Activated CD8-positive, alpha-beta memory T cell treated with anti-CD3 and anti-CD28 coated beads, Interleukin-2, amount 50 U/mL, for 24 hours (primary cell): ENCODE measurements around the gene NSL1.

ENCODE experiments used
- DNase-seq: peaks from one replicate; pipeline ENCODE4 v3.0.0-alpha.2; 2020; ENCODE audit errors: extremely low read depth

The NSL1 gene

DNA sequence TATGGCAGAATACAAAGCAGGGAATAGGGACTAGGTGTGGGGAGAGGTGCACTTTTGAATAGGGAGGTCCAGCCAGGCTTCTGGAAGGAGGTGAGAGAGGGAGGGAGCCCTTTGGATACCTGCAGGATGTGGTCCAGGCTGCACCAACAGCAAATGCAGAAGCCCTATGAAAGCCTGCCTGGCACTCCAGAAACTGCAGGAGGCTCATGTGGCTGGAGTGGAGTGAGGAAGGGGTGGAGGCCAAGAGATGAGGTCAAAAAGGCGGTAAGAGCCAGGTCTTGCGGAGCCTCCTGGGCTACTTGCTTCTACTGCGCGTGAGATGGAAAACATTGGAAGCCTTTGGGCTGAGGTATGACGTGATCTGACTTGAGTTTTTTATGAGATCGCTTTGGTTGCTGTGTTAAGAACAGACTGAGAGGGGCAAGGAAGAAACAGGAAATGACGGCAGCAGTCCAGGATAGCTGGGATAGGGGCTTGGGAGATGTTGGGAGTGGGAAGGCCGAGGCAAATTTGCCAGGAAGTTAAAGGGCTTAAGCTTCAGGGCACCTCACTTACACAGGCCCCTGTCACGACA, 87.5 kb downstream of the NSL1 start:
- DNase-seq: no peak

DNA sequence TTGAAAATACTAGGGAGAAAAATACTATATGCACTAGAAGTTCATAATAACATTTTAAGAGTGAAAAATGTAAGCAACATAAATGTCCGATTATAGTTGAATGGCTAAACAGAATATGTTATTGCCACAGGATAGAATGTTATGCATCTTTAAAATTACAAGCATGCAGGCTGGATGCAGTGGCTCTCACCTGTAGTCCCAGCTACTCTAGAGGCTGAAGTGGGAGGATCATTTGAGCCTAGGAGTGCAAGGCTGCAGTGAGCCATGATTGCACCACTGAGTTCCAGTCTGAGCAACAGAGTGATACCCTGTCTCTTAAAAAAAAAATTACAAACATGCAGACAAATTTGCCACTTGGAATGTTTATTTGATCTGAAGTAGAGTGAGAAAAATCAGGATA, 88.9 kb downstream of the NSL1 start:
- no peak for DNase-seq

DNA sequence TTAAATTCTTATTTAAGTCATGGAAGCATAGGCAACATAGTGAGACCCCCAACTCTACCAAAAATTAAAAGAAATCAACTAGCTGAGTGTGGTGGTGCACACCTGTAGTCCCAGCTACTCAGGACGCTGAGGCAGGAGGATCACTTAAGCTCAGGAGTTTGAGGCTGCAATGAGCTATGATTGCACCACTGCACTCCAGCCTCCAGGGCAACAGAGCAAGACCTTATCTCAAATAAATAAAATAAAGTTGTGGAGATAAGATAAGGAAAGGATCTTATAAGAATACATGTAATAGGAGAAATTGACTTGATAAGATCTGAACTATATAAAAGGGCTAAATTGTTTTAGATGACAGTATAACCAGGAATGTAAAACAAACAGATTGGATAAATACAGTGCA, 89.7 kb downstream of the NSL1 start:
- DNase-seq: no peak

DNA sequence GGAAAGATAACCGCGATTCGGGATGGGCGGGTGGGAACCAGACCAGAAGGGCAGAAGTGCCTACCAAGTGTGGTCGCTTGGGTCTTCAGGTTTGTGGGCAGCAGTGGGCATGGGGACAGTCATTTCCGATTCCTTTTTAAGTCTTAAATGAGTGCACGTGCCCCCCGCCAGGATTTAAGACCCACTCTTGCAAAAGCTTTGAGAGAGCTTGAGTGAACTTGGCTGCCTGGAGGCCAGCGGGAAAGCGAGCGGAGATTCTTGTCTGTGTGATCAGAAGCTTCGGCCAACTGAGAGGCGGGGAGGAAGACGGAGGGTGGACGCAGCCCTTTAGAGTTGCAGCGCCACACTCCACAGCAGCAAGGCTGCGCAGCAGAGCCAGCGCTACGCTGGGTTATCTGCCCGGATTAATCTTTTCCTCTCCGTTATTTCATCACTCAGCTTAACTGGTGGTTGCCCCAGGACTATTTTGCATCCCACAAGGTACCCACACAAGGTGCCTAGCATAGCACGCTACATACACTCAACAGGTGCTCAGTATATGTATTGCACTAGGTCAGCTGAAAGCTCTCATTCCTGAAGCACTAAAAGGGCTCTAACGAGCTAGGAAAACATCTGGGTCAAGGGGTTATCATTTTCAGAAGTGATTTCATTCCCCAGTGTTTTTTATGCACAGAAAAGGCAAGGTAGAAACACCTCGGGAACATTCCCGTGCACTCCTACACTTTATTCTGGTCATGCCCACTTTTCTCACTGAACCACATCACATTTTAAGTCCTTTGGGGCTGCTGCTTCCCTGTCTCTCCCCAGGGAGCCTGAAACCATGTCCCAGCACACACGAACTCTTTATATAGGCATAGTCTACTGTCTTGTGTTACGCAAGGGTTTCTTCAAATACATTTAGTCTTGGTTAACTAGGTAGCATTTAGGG, 90.4 kb downstream of the NSL1 start:
- DNase-seq: no peak

DNA sequence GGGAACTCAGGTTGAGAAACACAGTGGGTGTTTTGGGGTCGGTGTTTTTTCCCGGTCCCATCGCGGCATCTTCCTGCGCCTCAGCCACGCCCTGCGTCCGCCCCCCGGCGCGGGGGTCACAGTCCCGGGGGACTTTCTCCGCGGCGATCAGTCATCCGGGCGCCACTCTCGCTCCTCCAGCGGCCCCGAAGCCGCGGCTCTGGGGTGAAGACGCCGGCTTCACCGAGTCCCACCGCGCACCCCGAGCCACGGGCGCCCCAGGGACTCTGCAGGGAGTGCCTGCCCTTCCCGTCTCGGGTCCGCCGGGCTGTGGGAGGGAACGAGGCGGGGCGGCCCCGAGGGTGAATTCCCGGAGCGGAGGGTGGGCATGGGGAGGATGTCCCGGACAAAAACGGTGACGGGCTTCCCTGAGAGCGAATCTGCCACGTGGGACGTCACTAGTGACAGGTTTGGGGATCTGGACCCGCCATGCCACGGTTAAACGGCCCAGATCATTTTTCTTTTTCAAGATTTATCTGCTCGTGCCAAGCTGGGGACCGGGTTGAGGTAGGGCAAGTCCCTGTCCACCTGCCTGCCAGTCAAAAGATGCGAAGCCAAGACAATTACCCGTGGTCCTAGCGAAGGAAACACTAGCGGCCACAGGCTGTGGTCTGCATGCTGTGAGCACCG, 91.2 kb downstream of the NSL1 start:
- no peak for DNase-seq

DNA sequence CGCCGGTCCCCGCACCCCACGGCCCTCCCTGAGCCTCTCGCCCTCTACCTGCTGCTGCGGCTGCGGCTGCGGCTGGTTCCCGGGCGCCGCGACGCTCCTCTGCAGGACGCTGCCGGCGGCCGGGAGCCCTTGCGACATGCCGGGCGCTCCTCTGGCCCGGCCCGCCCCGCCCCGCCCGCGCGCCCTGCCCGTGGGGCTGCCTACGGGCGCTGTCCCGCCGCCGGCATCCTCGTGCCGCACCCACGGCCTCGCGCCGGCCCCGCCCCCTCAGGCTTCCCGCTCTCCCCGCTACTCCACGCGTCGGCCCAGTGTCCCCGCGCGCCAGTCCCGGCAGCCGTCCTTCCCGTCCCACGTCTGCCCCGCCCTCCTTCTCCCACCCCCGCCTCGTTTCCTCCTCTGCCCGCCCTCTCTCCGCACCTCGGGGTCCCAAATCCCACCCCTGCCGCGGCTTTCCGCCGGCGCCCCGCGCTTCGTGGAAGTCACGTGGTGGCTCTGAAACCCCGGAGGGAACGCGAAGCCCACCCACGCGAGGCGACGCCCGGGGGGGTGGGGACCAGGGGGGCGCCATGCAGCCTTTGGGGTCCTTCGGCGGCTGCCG, 91.9 kb downstream of the NSL1 start, which contains the start of gene BATF3:
Gene BATF3 (minus strand): TSS at position 216 of the 598 bp plus-strand sequence. CDS start 78 bp downstream, at position 138.
- DNase-seq: no peak

DNA sequence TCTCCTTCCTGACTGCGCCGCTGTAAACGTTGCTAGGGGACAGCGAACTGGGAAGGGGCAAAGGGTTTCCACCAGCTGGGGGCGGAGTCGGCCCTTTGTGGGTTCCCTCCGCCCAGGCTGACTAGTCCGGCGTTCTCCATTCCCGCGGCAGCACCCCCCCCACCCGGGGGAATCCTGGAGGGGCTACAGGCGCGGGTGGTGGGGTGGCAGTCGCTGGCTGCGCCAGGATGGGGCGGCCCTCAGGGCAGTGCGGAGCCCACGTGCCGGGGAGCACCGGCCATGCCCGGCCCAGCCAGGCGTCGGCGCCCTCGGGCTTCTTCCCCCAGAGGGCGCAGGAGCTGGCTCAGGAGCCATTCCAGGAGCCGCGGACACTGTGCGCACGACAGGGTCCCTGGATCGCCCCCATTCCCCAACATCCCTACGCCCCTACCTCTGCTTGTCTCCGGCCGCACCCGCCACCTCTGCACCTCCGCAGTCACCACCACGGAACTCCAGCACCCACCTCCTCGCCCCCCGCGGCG, 92.4 kb downstream of the NSL1 start:
- DNase-seq: no peak

DNA sequence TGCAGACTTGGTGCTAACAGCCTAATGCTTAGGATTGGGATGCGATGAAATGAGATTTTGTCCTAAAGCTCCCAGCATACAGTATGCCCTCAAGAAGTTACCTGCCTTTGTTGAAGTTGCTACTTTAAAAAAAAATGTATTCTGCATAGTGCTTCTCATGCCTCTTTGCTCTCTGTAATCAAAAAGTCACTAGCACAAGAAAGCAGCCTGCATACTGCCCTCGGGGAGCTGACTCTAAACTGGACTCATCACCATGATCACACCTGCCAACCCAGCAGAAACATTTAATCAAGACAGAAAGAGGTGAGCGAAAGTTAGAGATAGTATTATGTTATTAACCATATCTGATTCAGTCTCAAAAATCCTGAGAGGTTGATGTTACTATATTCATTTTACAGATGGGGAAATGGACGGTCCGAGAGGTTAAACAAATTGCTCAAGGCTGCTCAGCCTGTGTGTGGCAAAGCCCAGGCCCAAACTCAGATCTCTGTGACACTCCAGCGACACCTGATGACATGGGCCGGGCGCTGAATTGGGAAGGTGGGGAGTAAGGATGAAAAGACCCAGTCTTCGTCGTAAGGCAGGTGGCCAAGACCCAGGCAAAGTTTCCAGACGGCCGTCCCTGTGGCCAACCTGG, 93.0 kb downstream of the NSL1 start:
- DNase-seq: no peak

DNA sequence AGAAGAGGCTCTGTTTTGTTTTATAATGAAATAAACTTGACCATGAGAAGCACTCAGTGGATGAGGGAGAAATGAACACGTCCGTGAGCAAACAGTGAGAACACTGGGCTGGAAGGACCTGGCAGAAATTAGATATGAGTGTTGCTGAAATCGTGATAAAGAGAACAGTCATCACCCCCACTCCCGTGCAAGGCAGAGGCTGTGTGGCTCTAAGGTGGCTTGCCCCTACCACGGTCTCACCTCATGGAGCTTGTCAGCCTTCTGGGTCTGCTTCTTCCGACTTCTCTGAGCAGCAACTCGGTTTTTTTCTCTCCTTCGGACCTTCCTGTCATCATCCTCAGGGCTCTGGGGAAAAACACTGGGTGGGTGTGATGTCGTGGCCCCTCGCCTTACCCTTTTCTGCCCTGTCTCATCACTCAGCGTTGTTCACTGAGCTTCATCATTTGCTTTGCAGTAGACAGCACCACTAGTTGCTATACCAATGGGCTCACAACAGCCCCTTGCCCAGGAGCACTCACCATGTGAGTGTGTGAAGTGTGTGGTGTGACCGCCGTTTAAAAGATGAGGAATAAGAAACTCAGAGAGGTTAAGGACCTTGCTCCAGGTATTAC, 94.8 kb downstream of the NSL1 start:
- no peak for DNase-seq

DNA sequence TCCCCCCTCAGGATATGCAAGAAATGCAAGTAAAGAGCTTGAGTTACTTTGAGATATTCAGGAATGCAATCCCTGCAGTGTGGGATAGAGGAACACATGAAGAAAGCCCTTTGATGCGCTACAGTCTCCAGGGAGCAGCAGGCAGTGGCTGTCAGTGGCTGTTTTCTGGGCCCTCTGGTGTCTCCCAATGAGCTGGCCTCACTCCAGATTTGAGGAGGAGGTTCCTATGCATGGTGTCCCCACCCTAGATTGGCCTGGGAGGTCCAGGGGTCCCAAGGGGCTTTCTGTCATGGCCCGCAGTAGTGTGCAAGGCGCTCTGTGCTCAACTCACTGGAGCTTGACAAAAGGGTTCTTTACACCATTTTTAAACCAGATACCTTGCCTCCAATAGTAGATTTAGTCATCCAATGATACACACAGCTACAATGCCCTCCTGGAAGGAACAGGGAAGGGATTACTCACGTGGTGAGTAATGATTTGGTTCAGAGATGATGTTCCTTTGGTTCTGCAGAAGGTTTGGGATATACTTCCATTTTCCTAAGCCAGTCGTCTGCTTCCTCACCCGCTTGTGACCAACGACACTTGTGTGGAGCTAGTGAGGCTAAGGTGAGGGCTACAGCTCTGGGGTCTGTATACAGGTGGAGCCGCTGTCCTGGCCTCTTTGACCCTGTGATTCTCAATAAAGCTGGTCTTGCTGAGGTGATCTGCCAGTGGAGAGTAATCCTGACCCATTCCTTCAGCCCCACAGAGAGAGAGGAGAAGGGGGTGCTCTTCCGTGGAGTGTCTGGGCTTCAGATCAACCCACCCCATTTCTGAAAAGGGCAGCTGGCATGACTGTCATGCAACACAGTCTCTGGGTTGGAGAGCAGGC, 98.6 kb downstream of the NSL1 start:
- DNase-seq: no peak

DNA sequence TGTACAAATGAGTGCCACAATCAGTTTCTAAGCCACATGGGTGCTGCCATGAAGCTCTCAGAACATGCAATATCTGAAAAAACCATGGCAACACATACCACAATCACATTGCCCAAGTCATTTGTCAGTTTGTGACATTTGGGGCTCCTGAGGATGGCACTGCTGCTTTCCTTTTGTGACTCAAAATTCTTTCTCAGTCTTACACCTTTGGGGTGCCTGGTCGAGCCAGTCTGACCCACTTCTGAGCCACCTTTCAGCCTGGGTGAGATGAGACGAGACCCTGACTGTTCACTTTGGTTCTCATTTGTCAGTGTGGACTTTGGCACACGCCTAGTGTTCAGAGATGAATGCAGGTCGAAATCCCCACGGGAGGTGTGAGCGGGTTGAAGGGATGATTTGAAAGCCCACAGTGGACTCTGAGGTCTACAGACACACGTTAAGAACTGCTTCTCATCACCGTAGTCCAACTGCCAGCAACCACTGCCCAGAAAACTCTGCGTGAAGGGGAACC, 100.0 kb downstream of the NSL1 start:
- no peak for DNase-seq

DNA sequence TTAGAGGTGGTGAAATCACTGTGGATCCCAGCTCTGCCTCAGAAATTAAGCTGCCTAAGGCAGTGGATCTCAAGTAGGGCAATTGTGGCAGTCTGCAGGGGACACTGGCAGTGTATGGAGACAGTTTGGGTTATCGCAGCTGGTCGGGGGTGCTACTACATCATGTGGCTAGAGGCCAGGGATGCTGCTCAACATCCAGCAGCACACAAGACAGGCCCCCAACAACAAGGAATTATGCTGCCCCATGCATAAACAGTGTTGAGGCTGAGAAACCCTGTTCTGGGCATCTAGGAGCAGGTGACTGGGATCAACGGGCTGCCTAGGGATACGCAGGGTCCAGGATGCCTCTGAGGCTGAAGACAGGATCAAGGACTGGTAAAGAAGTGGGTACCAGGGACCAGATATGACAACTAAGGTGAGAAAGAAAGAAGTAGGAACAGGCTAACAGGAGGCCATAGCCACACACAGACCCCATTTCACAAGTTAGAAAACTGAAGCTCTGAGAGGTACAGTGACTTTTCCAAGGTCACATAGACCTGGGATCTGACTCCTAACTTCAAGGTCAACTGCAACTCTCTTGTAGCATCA, 100.7 kb downstream of the NSL1 start:
- DNase-seq: no peak

DNA sequence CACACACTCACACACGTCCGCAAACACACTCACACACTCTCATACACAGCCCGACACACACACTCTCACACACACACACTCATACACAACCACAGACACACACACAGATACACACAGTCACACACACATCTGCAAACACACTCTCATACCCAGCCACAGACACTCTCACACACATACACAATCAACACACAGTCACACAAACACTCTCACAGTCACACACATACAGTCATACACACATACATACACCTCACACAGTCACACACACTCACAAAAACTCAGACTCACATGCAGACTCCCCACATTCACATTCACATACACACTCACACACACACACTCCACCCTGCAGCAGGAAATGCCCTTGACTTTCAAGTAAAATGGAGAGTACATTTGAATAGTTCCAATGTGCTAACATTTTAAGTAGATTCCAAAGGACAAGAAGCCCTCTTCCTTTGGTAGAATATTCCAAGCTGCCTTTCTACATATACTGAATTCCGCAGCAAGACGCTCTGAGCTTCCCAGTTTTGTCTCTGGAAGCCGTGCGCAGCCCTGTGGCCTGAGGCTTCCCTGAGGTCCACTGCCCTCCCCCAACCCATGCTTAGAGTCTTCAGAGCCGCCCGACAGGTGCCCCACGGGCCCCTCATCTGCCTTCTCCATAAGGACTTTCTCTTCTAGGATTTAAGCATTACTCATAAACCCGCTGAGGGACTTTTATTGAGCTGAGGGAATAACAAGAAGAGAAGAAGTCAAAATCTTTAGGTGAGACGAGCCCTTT, 101.6 kb downstream of the NSL1 start:
- DNase-seq: no peak

DNA sequence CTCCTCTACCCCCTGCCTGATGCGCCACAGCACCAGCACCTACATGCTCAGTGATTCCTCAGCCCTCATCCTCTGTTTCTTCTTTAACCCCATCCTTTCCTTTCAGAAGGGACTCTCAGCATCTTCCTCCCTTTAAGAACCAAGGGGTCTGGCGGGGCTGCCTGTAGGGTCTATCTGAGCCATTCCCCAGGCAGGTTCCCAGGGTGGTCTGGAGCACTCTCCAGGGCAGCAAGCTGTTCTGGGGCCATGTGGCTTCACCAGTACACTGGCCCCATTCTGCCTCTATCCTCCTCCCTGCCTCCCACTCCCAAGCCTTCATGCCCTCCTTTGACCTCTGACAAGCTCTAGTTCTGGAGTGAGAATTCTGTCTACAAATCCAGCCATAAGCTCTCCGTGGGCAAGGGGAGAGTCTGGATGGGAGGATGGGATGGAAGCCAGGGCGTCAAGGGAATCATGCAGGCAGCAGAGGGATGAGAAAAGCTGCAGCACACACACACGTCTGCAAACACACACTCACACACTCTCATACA, 102.3 kb downstream of the NSL1 start:
- no peak for DNase-seq

DNA sequence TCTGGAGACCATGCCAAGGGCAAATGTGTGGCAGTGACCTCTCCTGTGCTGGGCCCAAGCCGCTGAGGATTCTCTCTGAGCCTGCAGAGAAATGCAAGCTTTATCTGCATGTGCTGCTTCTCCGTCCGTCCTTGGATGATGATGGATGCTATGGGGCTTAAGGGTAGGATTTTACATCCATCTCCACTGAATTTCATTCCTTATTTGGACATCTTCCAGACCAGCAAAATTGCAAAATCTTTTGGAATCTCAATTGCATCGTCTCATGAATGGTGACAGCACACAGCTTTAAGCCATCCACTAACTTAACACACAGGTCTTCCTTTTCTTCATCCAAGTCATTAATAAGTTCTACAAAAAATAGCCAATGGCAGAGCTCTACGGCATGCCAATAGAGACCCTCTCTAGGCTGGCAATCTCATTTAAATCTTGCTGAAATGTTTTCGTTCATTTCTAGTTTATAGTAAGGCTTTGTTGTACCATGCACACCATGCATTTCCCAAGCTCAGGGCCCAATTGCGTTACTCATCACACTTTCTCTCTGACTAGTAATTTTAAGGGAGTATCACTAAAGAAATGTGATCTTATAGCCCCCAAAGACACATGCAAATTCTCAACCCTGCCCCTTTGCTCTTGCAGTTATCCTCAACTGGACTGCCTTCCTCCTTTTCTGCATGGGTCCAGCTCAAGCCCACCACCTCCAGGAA, 103.1 kb downstream of the NSL1 start:
- no peak for DNase-seq

DNA sequence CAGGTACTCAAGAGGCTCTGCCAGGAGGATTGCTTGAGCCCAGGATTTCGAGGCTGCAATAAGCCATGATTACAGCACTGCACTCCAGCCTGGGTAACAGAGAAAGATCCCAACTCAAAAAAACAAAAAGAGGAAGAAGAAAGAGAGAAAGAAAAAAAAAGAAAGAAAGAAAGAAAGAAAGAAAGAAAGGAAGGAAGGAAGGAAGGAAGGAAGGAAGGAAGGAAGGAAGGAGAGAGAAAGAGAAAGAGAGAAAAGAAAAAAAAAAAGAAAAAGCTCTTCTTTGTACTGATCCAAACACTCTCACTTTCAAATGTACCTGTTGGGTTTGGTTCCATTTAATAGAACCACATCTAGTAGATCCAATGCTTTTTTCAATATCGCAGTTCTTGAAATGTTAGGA, 103.8 kb downstream of the NSL1 start:
- no peak for DNase-seq

DNA sequence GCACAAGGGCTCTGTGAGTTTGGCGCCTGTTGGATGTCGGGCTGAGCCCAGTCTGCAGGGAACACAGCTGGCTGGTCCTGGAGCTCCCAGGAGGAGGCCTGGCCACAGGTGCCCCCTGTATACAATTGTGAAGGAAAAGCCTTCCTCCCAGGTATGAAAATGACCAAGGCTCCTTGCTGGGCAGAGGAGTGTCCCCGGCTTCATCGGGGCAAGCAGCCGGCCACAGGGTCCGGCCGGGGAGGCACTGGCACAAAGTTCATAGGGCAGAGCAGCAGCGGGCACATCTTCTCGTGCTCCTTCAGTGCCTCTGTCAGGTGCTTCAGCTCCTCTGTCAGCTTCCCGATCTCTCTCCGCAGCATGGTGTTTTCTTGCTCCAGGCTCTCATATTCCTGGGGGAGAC, 105.0 kb downstream of the NSL1 start:
- no peak for DNase-seq

DNA sequence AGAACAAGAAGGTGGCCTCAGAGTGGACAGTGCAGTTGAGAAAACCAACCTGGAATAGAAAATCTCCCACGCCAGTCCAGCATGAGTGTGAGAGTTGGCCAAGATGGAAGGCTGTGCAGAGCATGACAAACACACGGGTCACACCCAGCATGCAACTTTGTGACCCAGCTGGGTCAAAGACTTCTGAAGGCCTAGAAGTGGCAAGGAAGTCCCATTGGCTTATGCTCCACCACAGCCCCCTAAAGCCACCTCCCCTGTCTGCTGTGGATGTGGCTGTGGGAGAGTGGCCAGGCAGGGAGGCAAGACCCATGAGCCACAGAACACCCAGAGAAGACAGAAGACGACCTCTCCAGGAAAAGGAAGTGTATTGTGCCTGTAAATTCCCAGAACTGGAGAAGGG, 105.5 kb downstream of the NSL1 start:
- DNase-seq: no peak
